22Rv1 (cell line): ENCODE data around the gene SNAPC5.

Source experiments
- ZFX ChIP-seq: fragments of 450-650 bp; IDR thresholded peaks from 2 replicates; pipeline ENCODE4 v1.6.1; 2017; ENCODE audit warnings: antibody characterized with exemption, borderline replicate concordance
- TF ChIP-seq, protein P1 (sequence below): fragments of 450-650 bp; IDR thresholded peaks from 2 replicates; pipeline ENCODE4 v1.5.1; 2017; ENCODE audit warnings: mild to moderate bottlenecking

DNA sequence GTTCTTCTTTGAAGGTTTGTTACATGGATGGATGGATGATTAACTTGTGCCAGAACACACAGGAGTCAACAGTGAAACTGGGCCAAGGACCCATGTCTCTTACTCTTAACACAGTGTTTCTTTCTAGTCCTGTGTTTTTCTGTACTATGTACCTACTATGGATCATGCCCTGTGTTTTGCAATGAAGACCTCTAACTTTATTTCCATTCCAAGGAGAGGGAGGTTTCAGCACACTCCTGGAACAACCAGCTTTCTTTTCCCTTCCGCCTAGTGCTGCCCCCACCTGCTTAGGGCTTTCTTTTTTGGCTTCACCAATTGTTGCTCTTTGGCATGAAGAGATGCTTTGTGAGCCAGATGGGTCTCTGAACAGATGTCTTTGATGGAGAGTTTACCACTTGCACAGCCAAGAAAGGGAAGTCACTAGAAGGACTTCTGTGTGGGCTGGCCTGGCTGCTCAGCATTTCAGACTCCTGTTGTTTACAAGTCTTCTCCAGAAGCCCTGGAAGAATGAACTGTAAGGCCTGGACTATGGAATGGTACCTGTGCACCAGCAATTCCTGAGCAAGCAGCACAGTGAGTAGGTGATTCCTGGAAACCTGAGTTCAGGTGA lies 44.5 kb downstream of the SNAPC5 start:
- TF ChIP-seq, protein P1, sequence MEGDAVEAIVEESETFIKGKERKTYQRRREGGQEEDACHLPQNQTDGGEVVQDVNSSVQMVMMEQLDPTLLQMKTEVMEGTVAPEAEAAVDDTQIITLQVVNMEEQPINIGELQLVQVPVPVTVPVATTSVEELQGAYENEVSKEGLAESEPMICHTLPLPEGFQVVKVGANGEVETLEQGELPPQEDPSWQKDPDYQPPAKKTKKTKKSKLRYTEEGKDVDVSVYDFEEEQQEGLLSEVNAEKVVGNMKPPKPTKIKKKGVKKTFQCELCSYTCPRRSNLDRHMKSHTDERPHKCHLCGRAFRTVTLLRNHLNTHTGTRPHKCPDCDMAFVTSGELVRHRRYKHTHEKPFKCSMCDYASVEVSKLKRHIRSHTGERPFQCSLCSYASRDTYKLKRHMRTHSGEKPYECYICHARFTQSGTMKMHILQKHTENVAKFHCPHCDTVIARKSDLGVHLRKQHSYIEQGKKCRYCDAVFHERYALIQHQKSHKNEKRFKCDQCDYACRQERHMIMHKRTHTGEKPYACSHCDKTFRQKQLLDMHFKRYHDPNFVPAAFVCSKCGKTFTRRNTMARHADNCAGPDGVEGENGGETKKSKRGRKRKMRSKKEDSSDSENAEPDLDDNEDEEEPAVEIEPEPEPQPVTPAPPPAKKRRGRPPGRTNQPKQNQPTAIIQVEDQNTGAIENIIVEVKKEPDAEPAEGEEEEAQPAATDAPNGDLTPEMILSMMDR, result no peak
- no peak for TF ChIP-seq ZFX
